HepG2 (cell line): ENCODE results near the gene BICRAL. TPM values are rescaled to one million over a fixed set of nuclear protein-coding genes. Genes with fewer than 3 reads are reported as not detected.

Experiments
- CREB1 ChIP-seq, 2 experiments: fragments of 450-650 bp in 1 of 2; IDR thresholded peaks; 2 replicates each; pipeline ENCODE4 v1.6.1; 2016 to 2017; ENCODE audit warnings: control low read depth in 1 of 2, mild to moderate bottlenecking in 1 of 2, missing compliant biosample characterization in 1 of 2, missing genetic modification characterization in 1 of 2
- CTCF ChIP-seq: sonication (generic); formaldehyde crosslinking; IDR thresholded peaks from 2 replicates; pipeline ENCODE4 v1.5.0; 2020; ENCODE audit warnings: mild to moderate bottlenecking, missing genetic modification reagents, moderate library complexity
- E2F5 ChIP-seq: sonication (generic); formaldehyde crosslinking; conservative IDR thresholded peaks from 2 replicates; pipeline ENCODE4 v1.4.0; 2020; ENCODE audit warnings: missing genetic modification reagents
- FOXK1 ChIP-seq: sonication (generic); formaldehyde crosslinking; IDR thresholded peaks from 2 replicates; pipeline ENCODE4 v1.4.0; 2020; ENCODE audit warnings: low read depth, missing genetic modification reagents, borderline replicate concordance
- IRX3 ChIP-seq: sonication (generic); formaldehyde crosslinking; IDR thresholded peaks from 2 replicates; pipeline ENCODE4 v1.8.1; 2023; ENCODE audit warnings: mild to moderate bottlenecking, low read depth, missing genetic modification reagents, borderline replicate concordance
- ISX ChIP-seq: sonication (generic); formaldehyde crosslinking; conservative IDR thresholded peaks from 2 replicates; pipeline ENCODE4 v1.5.0; 2020; ENCODE audit warnings: missing genetic modification reagents
- KMT2B ChIP-seq: IDR thresholded peaks from 2 replicates; pipeline ENCODE4 v1.6.1; 2016; ENCODE audit warnings: missing genetic modification reagents, missing compliant biosample characterization
- ZNF510 ChIP-seq: sonication (generic); formaldehyde crosslinking; IDR thresholded peaks from 2 replicates; pipeline ENCODE4 v1.4.0; 2020; ENCODE audit warnings: low read depth, mild to moderate bottlenecking, missing genetic modification reagents
- ZNF556 ChIP-seq: sonication (generic); formaldehyde crosslinking; IDR thresholded peaks from 2 replicates; pipeline ENCODE4 v1.4.0; 2020; ENCODE audit warnings: mild to moderate bottlenecking, missing genetic modification reagents, borderline replicate concordance
- ZNF644 ChIP-seq: IDR thresholded peaks from 2 replicates; pipeline ENCODE4 v1.6.1; 2016; ENCODE audit warnings: low read depth
- ZNF879 ChIP-seq: sonication (generic); formaldehyde crosslinking; IDR thresholded peaks from 2 replicates; pipeline ENCODE4 v1.8.1; 2023; ENCODE audit warnings: missing genetic modification reagents
- polyA plus RNA-seq, 8 experiments: library from polyadenylated mRNA; depleted of rRNA in 3 of 8; stranded (reverse) in 7 of 8; unstranded in 1 of 8; fragments of >200 nt; fragmentation: Illumina TruSeq in 4 of 8; extraction: Trizol in 4 of 8; gene quantifications; 2 replicates each; pipeline versions ENCODE4 v1.2.1 to v1.2.3, GENCODE V29; 2011 to 2016; ENCODE audit warnings: low read depth in 4 of 8, missing spikeins in 1 of 8, mixed read lengths in 1 of 8; ENCODE audit not compliant: insufficient read depth in 1 of 8
- total RNA-seq, 5 experiments: library from RNA; depleted of rRNA; stranded (reverse); fragments of >200 nt; fragmentation: Illumina TruSeq; extraction: Trizol; gene quantifications; 2 replicates each; pipeline ENCODE4 v1.2.3, GENCODE V29; 2016; ENCODE audit warnings: low read depth in 1 of 5
- TF ChIP-seq, protein P1 (sequence below): sonication (generic); formaldehyde crosslinking; IDR thresholded peaks from 2 replicates; pipeline ENCODE4 v1.4.0; 2020; ENCODE audit warnings: missing genetic modification reagents, borderline replicate concordance
- TF ChIP-seq, protein P2 (sequence below), 2 experiments: IDR thresholded peaks; 2 replicates each; pipeline ENCODE4 v1.6.1; 2011 to 2012; ENCODE audit warnings: low read length in 2 of 2, borderline replicate concordance in 1 of 2, low read depth in 1 of 2, mild to moderate bottlenecking in 1 of 2, moderate library complexity in 1 of 2

BICRAL gene
- total and polyA plus RNA-seq, 2 of the 13 experiments (the other 11 are each of a cell fraction or from before 2014, with no cell fraction given): 5.0 to 13.5 TPM

- TF ChIP-seq, protein P1, sequence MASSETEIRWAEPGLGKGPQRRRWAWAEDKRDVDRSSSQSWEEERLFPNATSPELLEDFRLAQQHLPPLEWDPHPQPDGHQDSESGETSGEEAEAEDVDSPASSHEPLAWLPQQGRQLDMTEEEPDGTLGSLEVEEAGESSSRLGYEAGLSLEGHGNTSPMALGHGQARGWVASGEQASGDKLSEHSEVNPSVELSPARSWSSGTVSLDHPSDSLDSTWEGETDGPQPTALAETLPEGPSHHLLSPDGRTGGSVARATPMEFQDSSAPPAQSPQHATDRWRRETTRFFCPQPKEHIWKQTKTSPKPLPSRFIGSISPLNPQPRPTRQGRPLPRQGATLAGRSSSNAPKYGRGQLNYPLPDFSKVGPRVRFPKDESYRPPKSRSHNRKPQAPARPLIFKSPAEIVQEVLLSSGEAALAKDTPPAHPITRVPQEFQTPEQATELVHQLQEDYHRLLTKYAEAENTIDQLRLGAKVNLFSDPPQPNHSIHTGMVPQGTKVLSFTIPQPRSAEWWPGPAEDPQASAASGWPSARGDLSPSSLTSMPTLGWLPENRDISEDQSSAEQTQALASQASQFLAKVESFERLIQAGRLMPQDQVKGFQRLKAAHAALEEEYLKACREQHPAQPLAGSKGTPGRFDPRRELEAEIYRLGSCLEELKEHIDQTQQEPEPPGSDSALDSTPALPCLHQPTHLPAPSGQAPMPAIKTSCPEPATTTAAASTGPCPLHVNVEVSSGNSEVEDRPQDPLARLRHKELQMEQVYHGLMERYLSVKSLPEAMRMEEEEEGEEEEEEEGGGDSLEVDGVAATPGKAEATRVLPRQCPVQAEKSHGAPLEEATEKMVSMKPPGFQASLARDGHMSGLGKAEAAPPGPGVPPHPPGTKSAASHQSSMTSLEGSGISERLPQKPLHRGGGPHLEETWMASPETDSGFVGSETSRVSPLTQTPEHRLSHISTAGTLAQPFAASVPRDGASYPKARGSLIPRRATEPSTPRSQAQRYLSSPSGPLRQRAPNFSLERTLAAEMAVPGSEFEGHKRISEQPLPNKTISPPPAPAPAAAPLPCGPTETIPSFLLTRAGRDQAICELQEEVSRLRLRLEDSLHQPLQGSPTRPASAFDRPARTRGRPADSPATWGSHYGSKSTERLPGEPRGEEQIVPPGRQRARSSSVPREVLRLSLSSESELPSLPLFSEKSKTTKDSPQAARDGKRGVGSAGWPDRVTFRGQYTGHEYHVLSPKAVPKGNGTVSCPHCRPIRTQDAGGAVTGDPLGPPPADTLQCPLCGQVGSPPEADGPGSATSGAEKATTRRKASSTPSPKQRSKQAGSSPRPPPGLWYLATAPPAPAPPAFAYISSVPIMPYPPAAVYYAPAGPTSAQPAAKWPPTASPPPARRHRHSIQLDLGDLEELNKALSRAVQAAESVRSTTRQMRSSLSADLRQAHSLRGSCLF (CRISPR knock-in tag): 0 out of 2 replicates have a peak, but pooled peaks have one; percentile 52
- no peak for TF ChIP-seq FOXK1 (CRISPR knock-in tag)
- TF ChIP-seq KMT2B: peak; percentile 62; the same call in 1 of the 2 replicates
- no peak for TF ChIP-seq ZNF644 (CRISPR knock-in tag)
- no peak for TF ChIP-seq CREB1 (IDR thresholded peaks at IDR 0.05)
- no peak for TF ChIP-seq CREB1 (CRISPR knock-in tag; IDR thresholded peaks at IDR 0.05)
- peak; percentile 82; the same call in 1 of the 2 replicates for TF ChIP-seq ZNF879 (CRISPR knock-in tag)
- no peak for TF ChIP-seq ZNF510 (CRISPR knock-in tag)
- peak; percentile 78 for TF ChIP-seq E2F5 (CRISPR knock-in tag)
- peak; percentile 82 for TF ChIP-seq IRX3 (CRISPR knock-in tag)
- TF ChIP-seq ZNF556 (CRISPR knock-in tag): peak; percentile 75; the same call in 1 of the 2 replicates
- TF ChIP-seq CTCF: peak; percentile 37
- TF ChIP-seq, protein P2, sequence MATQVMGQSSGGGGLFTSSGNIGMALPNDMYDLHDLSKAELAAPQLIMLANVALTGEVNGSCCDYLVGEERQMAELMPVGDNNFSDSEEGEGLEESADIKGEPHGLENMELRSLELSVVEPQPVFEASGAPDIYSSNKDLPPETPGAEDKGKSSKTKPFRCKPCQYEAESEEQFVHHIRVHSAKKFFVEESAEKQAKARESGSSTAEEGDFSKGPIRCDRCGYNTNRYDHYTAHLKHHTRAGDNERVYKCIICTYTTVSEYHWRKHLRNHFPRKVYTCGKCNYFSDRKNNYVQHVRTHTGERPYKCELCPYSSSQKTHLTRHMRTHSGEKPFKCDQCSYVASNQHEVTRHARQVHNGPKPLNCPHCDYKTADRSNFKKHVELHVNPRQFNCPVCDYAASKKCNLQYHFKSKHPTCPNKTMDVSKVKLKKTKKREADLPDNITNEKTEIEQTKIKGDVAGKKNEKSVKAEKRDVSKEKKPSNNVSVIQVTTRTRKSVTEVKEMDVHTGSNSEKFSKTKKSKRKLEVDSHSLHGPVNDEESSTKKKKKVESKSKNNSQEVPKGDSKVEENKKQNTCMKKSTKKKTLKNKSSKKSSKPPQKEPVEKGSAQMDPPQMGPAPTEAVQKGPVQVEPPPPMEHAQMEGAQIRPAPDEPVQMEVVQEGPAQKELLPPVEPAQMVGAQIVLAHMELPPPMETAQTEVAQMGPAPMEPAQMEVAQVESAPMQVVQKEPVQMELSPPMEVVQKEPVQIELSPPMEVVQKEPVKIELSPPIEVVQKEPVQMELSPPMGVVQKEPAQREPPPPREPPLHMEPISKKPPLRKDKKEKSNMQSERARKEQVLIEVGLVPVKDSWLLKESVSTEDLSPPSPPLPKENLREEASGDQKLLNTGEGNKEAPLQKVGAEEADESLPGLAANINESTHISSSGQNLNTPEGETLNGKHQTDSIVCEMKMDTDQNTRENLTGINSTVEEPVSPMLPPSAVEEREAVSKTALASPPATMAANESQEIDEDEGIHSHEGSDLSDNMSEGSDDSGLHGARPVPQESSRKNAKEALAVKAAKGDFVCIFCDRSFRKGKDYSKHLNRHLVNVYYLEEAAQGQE (IDR thresholded peaks at IDR 0.05; ENCODE audit: borderline replicate concordance in 1 of 2, low read depth in 1 of 2, low read length in 2 of 2): peak in 1 of 2 experiments; percentile 68; a peak in 1 of 4 replicates
- peak; percentile 70; the same call in 1 of the 2 replicates for TF ChIP-seq ISX
Measured at GRCh38 chr6:42783177-42783875, 1.5 kb downstream of the BICRAL start (continued).
